T-helper 1 cell (primary cell): ENCODE measurements around the gene AKAP6.

ENCODE experiments used
- DNase-seq, 5 donors: peaks; one replicate each; pipeline ENCODE4 v3.0.0-alpha.2; 2012 to 2020
- total RNA-seq, 4 donors: gene quantifications; one replicate each; lab custom pipeline; 2026; lab: John Stamatoyannopoulos, UW

The AKAP6 gene, protein sequence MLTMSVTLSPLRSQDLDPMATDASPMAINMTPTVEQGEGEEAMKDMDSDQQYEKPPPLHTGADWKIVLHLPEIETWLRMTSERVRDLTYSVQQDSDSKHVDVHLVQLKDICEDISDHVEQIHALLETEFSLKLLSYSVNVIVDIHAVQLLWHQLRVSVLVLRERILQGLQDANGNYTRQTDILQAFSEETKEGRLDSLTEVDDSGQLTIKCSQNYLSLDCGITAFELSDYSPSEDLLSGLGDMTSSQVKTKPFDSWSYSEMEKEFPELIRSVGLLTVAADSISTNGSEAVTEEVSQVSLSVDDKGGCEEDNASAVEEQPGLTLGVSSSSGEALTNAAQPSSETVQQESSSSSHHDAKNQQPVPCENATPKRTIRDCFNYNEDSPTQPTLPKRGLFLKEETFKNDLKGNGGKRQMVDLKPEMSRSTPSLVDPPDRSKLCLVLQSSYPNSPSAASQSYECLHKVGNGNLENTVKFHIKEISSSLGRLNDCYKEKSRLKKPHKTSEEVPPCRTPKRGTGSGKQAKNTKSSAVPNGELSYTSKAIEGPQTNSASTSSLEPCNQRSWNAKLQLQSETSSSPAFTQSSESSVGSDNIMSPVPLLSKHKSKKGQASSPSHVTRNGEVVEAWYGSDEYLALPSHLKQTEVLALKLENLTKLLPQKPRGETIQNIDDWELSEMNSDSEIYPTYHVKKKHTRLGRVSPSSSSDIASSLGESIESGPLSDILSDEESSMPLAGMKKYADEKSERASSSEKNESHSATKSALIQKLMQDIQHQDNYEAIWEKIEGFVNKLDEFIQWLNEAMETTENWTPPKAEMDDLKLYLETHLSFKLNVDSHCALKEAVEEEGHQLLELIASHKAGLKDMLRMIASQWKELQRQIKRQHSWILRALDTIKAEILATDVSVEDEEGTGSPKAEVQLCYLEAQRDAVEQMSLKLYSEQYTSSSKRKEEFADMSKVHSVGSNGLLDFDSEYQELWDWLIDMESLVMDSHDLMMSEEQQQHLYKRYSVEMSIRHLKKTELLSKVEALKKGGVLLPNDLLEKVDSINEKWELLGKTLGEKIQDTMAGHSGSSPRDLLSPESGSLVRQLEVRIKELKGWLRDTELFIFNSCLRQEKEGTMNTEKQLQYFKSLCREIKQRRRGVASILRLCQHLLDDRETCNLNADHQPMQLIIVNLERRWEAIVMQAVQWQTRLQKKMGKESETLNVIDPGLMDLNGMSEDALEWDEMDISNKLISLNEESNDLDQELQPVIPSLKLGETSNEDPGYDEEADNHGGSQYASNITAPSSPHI (N-terminal part only)
- total RNA-seq = 1.4 to 2.9 (median 2.5) reads per million in 4 donors

DNA sequence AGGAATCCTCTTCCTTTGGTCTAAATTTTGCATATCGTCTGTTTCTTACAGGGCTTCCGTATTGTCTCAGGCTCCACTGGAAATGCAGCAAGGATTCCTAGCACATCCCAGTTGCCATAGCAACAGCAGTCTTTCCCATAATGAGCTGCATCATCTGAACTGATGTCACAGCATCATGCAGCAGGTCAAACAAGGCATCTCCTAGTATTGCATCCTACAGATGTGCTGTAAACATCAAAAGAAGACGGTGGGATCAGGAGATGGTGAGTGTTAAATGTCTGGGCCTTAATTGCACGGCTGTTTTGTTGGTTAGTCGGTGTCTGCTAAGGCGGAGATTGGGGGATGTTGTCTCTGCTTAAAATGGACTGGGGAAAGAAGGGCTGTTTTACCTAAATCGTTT lies at the start of gene AKAP6:
AKAP6 (plus strand) TSS at position 153 of the 400 bp plus-strand sequence. CDS start 104,196 bp downstream, outside the sequence.
- no peak for DNase-seq

DNA sequence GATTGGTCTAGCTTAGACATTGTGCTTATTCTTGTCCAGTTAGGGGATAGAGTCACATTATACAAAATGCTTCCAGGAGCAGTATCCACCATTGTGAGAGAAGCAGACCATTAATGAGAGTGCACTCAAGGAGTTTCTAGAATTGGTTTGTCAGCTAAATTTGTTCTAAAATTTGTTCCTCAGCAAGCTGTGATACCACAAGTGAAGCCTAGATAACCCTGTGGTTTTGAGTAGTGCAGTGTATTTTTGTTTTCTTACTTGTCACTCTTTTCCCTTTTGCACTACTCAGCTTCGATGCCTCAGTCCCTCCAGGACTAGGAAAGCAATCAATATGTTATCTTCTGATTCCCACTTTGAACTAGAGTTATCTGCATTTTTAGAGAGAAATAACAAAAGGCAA lies 42.5 kb upstream of the AKAP6 start:
- DNase-seq = no peak

DNA sequence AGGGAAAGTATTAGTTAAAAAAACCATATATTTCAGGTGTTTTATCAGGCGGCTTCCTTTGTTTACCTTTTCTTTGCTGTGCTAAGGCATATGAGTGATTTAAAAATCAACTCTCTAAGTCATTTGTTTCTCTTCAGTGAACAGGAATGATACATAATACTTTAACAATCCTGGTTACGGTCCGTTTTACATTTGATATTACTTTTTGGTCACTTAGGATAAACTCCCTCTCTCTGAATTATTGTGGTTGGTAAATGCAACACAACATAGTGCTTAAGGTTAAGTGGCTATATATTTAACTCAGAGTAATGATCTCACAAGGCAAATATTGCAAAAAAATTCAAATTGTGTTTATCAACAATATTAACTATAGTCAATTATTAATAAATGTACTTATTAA lies 32.7 kb upstream of the AKAP6 start:
- no peak for DNase-seq

DNA sequence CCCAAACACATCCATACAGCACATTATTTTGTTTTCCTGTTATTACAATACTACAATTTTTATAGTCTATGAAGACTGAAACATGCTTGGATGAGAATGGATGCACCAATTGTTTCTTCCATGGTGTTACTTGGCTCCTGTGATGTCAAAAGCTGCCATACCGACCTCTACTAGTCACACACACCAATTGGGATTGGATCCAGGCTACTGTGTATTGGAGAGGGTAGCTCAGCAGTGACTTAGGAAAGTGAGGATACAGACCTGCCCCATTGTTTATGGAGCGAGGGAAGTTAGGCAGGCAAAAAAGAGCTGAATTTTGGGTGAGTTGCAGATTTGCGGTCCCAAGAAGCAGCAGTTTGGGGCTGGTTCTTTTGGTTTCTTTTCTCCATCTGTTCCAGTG lies 30.8 kb upstream of the AKAP6 start:
- DNase-seq = no peak

DNA sequence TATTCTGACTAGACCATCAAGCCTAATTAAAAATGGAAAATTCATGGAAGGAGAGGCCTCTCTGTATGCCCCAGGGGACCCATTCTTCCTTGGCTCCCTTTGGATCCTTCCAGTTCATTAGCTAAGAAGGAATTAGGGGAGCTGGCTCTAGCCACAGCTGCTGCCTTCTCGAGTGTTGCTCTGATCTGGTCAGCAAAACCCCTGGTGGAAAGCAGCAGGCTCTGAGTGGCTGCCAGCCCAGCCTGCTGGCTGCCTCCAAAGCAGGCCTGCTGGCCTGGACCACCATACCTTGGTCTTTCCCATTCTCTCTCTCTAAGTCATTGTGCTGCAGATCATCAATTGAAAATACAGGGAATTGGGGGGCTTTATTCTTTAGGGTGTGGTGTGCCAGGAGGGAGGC lies 29.0 kb upstream of the AKAP6 start:
- no peak for DNase-seq

DNA sequence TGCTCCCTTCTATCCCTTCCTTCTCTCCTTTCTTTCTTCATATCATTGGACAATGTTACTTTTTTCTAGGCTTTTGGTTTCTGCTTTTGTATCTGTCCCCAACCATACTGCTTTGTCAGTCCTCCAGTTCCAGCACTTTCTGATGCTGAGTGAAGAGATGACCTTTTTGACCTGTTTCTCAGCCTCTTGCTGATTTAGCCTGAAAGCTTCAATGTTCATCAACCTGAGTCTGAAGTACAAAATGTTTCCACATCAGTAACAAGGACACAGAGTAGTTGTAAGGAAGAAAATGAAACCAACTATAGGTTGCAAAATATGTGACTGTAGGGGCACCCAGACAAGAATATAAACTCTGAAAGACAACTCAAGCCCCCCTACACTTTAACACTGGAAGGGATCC lies 25.2 kb upstream of the AKAP6 start:
- DNase-seq = no peak

DNA sequence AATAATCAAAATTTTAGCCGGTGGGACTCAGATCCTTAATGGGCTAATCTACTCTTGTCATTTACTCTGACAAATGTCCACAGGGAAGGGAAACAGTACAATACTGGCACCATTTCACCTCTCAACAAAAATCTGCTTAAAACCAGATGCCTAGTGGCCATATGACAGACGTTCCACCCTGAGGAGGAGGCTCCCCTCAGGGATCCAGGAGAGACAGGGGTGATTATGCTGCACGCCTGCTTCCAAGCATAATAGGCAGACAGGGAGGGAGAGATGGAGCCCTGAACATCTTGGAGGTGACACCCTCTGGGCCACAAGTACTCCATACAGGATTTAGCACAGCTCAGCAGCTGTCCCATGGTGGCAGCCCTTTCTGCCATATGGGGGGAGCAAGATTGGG lies 24.8 kb upstream of the AKAP6 start:
- DNase-seq = no peak

DNA sequence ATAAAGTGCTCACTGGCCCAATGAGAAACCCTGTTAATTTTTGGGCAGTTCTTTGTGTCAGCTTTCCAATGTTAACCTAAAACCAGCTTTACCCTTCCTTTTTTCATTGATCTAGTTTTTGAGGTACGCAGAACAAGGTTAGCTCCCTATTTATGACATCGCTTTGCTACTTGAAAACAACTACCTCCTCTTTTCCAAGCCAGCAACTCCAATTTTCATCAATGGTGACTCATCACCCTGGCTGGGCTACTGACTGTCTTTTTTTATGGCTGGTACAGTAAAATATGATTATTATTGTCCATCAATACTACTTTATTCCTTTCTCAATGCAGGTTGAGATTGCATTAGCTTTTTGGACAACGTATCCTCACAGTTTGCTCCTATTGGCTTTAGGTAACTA lies 22.5 kb upstream of the AKAP6 start:
- DNase-seq = no peak

DNA sequence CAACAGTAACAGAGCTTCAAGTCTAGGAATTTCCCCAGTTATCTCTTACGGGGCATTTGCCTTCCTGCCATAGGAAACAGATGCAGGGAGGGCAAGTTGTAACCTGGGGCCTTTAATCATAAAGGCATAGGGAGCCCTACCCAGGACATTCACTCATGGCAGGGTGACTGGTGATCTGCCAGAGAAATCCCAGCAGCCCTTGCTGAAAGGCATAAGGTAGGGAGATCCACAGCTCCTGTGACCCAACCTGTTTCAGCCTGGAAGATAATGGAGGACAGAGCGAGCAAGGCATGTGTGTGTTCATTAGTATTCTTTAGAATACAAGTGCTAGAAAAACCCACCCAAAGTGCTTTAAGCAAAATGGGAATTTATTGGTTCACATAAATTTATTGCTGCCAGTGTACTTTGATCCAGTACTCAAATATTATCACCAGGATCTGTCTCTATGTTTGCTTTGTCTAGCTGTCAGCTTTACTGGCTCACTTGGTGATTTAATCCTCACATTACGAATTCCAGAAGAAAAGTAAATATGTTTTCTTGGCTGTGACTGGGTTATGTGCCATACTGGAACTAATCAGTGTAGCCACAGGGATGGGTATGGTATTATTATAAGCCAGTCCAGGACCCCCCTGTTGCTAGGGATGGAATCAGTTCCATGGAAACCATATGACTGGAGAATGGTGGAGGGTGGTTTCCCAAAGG lies 21.1 kb upstream of the AKAP6 start:
- no peak for DNase-seq

DNA sequence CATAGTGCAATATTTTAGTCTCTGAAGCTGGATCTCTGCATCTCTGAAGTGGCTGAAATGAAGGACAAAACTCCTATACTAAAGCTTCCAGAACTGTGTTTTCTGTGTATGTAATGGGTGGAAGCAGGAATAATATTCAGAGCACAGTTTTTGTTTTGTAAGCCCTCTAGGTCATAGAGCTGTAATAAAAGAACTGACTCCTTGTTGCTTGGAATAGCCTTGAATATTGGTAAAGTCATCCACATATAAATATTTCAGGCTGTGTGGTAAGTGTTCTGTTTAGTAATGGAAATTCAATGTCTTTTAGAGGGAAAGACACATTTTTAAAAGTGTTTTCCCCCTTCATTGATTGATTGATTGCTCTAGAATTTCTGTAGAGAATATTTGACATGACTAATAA lies 18.2 kb upstream of the AKAP6 start:
- no peak for DNase-seq

DNA sequence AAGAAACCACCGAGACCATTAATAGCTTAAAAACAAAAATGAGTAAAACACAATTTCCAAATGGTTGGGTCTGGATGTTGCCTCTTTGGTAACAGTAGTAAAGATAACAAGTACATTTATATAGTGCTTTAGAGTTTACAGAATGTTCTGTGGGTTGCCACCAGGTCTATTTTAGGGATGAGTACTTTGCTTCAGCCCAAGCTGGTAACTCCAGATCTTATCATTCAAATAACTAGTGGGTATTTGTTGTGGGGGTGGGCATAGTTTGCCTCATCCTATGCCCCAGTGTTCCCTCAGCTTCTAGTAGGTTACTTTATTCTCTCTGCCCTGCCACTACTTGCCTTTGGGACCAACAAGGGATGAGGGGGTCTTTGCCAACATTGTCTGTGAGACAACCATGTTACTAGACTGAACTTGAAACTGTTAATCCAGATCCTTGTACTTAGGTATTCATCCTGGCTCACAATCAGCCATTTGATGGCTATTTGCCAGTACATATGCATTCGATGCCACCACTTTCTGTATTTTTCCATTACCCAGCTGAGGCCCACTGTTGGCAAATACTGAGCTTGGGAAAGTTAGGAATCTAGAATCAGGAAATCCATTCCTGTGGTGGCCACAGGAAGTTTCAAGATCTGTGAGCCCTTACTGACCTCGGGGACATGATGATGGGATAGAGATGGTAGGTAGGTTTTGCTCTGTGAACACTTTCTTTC lies 17.6 kb upstream of the AKAP6 start:
- no peak for DNase-seq

DNA sequence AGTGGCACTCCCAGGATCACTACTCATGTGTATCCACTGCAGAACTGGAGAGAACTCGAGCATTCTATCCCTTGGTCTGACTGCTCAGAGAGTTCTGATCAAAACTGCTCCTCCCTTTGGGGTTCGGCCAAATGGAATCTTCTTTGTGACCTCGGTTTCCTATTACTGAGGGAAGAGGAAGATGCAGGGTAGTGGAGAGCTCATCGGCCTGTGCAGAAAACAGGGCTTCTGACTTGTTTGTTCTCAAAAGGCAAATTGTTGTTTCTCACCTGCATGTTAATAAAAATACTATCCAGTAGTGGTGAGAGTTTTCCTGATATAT lies 17.1 kb upstream of the AKAP6 start:
- no peak for DNase-seq

DNA sequence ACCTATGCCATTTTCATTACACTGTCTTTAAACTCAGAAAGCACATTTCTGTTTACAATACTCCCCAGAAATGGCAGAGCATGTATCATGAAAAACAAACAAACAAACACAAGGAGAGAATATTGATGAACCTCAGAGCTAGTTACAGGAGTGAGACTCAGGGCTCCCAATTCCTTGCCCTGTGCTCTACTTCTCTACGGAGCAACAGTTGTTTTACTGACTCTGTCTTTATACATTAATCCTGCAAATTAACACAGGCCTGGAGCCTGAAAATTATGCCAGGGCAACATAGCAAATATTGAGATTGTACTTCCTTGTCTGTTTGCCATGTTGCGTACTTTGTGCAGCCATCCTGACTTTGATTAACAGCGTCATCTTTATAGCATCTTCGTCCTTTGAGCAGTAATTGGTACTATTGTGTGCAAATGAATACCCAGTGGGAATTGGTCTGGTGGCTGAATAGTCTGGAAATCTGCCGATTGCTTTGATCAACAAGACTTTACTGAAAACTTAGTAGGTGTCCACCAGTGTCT lies 15.2 kb upstream of the AKAP6 start:
- no peak for DNase-seq

DNA sequence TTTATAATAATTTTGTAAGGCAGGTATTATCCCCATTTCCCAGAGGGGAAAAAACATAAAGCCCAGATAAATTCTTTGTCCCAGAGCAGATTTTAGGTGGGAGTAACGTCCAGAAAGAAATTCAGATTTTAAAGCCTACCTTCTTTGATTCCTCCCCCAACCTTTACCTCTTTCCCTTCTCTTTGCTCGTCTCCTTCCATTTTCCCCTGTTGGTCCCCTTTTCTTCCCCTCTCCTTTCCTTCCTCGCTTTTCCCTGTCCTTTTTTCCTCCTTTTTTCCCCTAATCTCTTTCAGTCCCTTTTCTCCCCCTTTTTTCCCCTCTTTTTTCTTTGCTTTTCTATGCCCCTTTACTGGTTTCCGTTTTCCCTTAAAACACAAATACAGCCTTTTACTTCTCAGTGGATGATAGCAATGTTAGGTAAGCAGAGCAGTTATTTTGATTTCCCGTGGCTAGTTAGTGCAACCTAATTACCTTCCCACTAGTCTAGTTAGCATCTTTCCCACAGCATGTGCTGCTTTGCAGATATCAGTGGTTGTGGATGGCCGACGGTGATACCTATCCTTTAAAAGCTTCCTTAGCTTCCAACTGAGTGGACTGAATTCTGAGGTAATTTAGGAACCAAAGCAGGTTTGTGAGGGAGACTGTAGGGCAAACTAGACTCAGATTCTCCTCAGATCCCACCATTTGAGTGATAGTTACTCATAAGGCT lies 10.9 kb upstream of the AKAP6 start:
- no peak for DNase-seq

DNA sequence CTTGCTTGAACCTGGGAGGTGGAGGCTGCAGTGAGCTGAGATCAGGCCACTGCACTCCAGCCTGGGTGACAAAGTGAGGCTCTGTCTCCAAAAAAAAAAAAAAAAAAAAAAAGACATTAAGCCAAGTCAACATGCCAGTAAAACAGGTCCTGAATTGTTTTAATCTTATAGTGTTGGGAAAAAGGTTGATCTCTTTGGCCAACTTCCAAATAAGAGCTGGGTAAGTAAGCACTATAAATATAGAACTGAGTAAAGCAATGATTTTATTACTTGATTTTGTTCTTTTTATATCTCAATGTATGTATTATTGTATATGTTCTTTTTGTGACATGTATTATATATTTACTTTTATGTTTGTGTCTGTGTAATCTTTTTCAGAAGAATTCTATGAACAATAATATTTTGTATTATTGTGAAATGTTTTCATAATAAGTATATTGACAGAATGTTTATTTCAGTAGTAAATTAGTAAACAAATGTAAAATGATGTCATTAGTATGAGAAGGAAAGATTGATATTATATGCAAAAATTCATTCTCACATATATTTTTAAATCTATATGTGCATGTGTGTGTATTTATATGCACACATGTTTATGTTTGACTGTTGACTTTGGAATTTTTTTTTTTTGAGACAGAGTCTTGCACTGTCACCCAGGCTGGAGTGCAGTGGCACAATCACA lies 9.6 kb upstream of the AKAP6 start:
- no peak for DNase-seq

DNA sequence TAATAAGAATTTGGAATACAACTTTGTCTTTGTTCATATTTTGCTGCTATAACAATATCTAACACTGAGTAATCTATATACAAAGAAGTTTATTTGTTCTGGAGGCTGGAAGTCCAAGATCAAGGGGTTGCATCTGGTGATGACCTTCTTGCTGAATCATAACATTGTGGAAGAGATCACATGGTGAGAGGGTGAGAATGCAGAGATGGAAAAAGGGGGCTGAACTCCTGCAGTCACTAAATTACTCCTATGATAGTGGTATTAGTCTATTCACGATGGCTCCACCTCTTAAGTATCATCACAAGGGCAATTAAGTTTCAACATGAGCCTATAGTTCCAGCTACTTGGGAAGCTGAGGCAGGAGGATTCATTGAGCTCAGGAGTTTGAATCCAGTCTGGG lies 4.5 kb upstream of the AKAP6 start:
- DNase-seq = no peak

DNA sequence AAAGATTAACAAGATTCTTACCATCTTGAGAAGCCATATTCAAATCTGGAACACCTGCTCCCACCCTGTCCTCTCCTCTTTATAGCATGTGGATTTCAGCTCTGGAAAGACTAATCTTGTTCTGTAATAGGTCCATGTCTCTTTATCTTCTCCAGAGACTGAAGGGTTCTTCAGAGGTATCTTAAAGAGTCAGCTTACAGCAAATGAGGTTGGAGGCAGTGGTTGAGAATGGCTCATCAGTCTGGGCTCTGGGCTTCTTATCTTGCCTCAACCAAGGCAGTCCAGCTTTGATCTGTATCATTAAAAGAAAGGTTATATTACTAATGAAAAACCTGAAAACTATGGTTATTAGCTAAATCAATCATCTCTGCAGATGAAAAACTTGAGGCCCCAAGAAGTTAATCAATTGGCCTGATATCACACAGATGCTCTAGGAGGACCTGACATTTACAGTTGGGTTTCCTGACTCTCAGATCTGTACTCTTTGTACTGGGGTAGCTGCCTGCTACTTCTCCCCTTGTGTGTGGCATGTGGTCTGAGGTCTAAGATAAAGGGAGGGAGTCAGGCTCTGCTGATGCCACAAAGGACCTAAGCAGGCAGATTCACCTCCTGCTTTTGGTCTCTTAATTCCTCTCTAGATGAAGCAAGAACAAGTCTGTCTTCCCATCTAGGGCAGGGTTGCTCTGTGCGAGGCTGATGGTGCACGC lies 1.7 kb upstream of the AKAP6 start:
- no peak for DNase-seq

DNA sequence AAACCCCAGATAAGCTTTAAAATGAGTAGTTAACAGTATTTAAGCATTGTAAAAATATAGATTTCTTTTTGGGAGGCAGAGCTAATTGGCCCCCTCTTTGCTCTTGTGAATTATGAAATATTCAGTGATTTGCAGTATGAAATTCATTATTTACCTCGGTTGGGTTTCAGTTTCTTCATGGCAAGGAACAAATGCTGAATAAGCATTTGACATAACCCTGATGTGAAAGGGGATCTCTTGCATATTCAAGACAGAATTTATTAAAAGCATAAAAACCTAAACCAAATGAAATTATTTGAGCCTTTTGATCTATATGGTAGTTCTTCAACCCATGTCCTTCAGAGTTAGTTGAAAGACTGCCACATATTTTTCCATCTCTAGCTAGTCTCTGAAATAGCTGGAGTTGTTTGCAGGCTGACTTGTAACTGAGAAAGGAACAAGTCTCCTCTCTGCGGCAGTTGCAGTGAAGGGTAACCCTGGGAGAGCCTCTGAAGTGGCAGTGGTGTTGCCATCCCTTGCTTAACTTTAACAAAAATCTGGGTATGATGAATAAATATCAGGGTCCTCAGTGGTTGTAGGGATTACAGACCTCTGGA lies 690 bp downstream of the AKAP6 start:
- DNase-seq = no peak
